Suppressor macrophage treated with lipopolysaccharide for 1 hour (primary cell): ENCODE data around the gene CERK.

Source experiments
- DNase-seq, 3 donors: peaks; one replicate each; pipeline ENCODE4 v3.0.0-alpha.2; 2020 to 2022

The CERK gene

DNA sequence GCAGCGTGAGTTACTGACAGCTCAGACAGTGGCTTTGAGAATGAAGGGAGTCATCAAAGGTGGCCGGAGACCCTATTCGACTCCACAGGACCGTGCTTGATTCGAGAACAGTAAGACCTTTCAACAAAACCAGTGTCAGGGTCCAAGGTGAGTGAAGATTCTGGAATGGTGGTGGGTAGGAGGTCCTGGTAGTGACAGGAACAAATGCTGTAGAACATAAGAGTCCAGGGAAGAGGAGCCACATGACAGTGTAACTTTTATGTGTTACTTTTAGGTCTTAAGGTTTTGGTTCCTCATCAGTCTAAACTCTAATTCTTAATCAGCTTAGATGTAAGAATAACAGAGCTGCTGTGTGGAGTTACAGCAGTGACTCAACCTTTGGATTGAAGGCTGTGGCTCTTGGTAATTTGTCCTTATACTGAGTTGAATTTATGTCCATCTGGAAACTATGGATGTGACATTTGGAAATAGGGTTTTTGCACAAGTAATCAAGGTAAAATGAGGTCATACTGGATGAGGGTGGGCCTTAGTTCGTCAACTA lies 26.2 kb upstream of the CERK start:
- DNase-seq: peak in 2 of 3 donors; percentile 47 to 49

DNA sequence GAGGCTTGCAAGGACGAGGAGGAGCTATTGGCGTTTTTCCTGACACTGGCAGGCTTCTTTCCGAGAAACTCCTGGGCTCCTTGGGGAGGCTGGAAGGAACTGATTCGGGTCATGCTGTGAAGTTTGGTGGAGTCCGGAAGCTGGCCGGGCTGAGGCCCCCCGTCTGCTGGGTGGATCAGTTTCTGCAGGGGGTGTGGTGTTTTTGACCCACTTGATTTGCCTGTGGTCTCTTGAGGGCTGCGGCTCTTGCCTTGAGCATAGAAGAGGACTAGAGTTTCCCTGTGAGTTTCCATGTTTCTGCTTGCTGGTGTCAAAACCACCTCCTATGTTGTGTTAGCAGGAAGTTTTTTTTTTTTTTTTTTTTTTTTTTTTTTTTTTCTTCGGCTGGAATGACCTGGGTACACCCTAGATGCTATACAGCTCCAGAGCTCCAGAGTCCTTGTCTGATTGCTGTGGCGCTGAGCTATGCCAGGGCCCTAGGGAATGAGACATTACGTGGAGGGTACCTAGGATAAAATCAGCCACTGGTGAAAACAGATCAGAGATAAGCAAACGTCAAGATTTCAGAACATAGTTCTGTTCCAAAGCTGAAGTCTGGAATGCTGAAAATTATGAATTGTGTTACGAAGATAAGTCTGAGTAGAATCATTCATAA lies 25.1 kb upstream of the CERK start:
- DNase-seq: peak; percentile 23 to 45 (median 41)

- peak; percentile 97 to 98 (median 97) for DNase-seq
Observed at GRCh38 chr22:46762238-46763050, 24.4 kb upstream of the CERK start, which contains the start of gene TBC1D22A. Gene TBC1D22A, plus strand, starts transcription at chr22:46762650. Its CDS starts 137 bp downstream, at chr22:46762787.

DNA sequence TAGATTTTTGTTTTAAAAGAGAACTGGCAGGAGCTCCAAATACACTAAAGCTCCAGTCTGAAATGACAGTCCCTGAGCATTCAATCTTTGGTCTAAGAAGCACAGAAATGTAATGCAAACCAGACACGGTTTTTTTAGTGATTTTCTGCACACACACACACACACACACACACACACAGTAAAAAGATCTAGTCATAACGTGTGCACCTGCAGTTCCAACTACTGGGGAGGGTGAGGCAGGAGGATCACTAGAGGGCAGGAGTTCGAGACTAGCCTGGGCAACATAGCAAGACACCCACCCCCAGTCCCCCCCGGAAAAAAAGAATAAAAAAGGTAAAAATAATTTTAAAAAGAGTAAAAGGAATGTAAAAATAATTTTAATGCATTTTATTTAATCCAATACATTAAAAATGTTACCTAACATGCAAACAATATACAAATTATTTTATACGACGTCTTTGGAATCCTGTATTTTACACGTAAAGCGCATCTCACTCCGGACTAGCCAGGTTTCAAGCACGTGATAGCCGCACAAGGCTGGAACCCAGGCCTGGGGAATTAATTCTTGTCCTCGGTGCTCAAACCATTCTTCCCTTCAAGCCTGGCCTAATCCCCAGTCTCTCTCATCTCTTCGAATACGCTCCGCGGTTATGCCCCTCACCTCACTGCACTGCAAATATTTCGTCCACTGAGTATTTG lies 23.6 kb upstream of the CERK start:
- DNase-seq: no peak

GRCh38 chr22:46761017-46761416 lies 23.0 kb upstream of the CERK start:
- no peak for DNase-seq

- peak; percentile 76 to 80 (median 79) for DNase-seq
Observed at GRCh38 chr22:46758867-46759290, 20.8 kb upstream of the CERK start.

DNA sequence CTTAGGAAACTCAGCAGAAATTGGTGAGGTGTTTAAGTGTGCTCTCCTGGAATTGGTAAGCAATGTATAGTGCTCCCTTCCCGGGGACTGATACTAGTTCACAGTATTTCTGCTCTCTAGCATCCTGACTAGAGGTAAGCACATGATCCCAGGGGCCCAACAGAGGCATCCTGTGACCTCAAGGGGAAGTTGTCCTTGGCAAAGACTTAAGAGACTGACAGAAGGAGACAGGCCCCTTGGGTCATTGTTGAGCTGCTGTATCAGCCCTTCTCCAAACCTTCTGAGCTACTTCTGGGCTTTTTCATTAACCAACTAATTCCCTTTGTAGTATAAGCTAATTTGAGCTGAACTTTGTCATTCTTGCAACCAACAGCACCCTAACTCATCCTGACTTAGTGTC lies 20.1 kb upstream of the CERK start:
- peak; percentile 48 to 55 (median 54) for DNase-seq

GRCh38 chr22:46757104-46757503 lies 19.1 kb upstream of the CERK start:
- no peak for DNase-seq

DNA sequence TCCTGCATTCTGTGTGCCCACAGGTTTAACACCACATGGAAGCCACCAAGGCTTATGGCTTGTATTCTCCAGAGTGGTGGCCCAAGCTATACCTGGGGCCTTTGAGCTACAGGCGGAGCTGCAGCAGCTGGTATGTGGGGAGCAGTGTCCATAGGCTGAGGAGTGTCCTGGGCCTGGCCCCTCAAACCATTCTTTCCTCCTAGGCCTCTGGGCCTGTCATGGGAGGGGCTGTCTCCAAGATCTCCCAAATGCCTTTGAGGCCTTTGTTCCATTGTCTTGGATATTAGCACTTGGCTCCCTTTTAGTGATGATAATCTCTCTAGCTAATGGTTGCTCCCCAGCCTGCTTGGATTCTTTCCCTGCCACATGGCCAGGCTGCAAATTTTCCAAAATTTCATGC lies 18.0 kb upstream of the CERK start:
- no peak for DNase-seq

GRCh38 chr22:46755525-46755924 lies 17.5 kb upstream of the CERK start:
- DNase-seq: no peak

- DNase-seq: no peak
Observed at GRCh38 chr22:46754826-46755225, 16.8 kb upstream of the CERK start.

- peak; percentile 94 to 97 (median 96) for DNase-seq
Observed at GRCh38 chr22:46754110-46754799, 16.2 kb upstream of the CERK start.

DNA sequence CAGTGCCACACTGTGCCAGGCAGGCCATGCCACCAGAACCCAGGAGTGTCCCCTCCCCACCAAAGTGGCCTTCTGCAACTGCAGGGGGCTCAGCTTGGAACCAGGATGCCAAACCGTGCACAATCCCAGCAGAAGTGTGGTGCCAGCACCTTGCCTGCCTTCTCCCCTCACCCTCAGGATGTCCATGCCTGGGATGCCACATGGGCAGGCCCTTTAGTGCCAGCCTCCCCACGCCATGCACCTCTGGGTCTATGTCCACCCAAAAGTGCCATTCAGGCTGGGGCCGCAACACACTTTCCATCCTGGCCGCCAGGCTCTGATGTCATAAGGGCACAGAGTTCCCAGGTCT lies 15.7 kb upstream of the CERK start:
- no peak for DNase-seq

GRCh38 chr22:46753360-46753759 lies 15.3 kb upstream of the CERK start:
- no peak for DNase-seq

- DNase-seq: no peak
Observed at GRCh38 chr22:46752988-46753310, 14.9 kb upstream of the CERK start.

DNA sequence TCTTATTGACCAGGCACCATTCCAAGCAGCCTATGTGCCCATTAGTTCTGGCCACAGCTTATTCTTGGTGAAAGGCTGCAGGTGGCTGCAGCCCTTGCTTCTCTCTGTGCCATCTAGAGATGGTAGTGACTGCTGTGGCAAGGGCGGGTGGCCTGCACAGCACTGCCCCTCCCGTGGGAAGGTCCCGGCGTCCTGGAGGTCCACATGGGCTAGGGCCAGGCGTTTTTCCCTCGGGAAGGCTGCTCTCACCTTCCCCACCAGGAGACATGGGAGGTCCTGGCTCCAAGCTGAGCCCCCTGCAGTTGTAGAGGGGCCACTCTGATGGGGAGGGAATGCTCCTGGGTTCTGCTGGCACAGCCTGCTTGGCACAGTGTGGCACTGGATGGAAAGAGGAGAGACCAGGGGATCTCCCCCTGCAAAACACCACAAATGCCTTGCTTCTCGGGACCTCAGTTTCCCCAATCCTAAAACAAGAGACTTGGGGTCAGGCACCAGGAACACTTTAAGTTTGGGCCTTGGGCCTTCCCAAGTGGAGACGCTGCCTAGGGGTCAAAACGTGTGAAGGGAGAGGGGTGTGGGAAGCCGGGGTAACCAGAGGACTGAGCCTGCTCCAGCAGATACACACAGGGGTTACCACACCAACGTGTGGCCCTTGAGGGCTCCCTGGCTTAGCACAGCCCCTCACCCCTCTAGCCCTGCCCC lies 14.4 kb upstream of the CERK start:
- no peak for DNase-seq

GRCh38 chr22:46750863-46751443 lies 12.9 kb upstream of the CERK start:
- DNase-seq: no peak

DNA sequence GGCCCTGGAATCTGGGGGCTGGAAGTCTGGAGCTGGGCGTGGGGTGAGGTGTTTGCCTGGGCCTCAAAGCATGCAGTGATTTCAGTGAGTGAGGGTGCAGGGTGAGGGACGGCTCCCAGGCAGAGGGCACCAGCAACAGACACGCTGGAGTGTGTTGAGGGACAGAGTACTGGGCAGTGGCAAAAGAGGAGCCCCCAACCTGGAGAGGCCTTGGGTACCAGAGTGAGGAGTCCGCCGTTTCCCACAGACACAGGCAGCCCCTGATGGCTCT lies 12.4 kb upstream of the CERK start:
- no peak for DNase-seq

- peak; percentile 84 to 93 (median 91) for DNase-seq
Observed at GRCh38 chr22:46749682-46750529, 11.9 kb upstream of the CERK start.

DNA sequence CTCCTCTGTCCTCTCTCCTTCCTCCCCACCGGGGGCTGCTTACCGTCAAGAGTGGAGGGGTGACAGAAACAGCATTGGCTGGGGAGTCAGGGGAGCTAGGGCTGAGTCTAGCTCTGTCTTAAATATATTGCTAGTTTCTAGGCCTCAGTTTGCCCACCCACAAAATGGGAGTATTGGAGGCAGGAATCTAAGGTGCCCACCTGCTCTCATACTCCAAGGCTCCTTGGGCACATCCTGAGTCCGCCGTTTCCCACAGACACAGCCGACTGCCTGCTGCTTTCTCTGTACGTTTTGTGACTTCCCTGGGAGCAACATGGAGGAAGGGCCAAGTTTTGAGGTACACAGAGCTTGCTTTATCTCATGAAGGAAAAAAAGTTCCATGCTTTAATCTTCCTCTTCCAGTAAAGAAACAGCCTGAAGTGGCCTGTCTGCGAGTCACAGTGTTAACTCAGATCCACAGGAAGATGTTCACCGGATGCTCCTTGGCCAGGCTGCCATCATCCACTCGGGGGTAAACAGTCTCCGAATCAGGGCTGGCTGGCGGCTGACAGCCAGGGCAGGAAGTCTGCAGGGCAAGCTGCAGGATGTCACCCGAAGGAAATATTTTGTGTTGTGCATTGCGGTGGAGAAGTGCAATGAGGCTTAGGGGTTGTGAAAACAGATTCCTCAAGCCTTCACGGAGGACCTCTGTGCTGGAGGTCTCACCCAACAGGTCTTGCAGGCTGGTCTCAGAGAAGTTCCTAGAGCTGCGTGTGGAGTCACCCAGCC lies 11.0 kb upstream of the CERK start:
- peak; percentile 38 to 54 (median 44) for DNase-seq
